ENCODE data around the gene CSNK1G3.
"Not testable (repeated sequence)": the region's sequence is repeated elsewhere in the genome, so short reads cannot be mapped to it uniquely, and the experiment has no call there.

The CSNK1G3 gene

GRCh38 chr5:123561230-123561629, 49.3 kb downstream of the CSNK1G3 start:
- DNase-seq = no peak

DNA sequence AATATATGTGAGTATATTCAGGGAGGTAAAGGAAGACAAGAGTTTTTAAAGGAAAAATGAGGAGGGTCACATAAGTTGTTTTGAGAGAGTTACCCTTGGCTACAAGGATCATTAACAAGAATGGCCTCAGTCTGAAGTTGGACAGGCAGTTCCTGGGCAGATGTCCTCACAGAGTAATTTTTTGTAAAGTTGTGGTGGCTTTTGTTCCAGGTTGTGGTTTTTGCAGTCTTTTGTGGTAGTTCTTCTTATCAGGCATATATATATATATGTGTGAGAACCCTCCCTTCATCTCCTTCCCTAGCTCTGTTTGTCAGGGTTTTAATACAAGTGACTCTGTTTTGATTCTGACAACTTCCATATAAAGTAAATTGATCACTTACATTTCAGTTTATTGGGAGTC, 60.0 kb downstream of the CSNK1G3 start:
- DNase-seq = no peak

DNA sequence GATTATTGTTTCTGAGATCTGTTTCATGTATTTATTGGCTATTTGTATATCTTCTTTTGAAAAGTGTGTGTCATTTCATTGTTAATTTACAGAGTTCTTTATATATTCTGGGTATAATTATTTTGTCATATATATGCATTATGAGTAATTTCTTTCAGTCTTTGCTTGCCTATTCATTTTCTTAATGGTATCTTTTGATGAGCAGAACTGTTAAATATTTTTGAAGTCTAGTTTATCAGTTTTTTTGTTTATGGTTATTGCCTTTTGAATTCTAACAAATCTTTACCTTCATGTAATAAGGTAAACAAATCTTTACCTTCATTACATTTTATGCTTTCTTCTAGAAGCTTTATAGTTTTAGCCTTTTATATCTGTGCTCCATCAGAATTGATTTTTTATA, 66.4 kb downstream of the CSNK1G3 start:
- DNase-seq = no peak

GRCh38 chr5:123579410-123579809, 67.4 kb downstream of the CSNK1G3 start:
- DNase-seq = no peak

DNA sequence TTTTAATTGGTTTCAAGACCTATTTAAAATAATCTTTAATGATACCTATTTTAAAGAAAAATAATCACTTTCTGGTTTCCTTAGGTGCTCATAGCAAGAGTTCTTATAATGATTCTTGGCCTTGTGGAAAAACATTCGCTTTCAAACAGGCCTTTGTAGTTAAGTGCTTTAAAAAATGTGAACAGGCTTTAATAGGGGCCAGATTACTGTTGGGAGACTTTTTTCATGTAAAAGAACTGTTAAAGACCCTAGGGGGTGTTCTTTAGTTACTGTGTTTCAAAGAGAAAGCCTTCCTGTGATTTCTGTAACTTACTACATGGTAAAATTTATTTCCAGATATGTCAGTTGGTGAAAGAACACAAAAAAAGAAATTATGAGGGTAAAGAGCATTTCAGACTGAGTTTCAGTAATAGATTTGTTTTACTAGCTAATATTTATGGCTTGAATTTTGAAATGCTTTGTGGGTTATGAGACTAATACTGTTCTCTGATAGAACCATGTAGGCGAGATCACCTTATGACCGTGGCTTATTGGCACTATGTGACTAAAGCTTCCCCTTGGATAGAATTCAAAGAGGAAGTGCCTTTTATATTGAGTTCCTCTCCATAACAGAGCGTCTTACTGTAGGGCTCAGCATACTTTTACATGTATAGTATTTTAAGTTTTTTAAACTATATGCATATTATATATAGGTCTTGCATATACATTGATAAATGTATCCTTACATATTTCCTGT, 70.7 kb downstream of the CSNK1G3 start:
- DNase-seq = no peak

DNA sequence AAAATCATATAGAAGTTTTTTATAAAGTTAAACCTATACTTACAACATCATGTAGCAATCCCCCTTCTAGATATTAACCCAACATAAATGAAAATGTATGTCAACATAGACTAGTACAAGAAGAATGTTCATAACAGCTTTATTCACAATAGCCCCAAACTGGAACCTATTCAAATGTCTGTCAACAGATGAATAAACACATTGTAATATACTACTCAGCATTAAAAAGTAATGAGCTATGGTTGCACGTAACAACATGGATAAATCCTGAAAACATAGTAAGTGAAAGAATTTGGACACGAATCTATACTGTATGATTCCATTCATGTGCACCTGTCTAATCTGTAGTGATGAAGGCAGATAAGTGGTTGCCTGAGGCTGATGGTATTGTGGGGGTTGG, 73.9 kb downstream of the CSNK1G3 start:
- no peak for DNase-seq

DNA sequence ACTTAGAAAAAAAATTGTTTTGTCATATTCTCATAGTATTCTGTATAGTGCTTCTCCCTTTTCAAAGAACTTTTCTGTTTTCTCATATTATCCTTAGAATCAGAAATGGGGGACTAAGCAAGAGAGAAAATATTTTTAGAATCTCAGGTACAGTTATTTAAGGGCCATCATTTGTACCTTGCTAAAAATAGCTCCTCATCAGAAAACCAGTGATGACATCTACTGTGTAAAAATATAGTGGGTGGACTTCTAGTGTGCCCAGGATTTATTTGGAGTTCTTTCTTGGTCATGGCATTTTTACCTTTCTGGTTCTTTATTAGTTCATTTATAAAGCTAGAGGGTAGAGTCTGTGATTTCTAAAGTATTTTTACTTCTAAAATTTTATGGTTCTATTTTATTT, 82.5 kb downstream of the CSNK1G3 start:
- DNase-seq = no peak

DNA sequence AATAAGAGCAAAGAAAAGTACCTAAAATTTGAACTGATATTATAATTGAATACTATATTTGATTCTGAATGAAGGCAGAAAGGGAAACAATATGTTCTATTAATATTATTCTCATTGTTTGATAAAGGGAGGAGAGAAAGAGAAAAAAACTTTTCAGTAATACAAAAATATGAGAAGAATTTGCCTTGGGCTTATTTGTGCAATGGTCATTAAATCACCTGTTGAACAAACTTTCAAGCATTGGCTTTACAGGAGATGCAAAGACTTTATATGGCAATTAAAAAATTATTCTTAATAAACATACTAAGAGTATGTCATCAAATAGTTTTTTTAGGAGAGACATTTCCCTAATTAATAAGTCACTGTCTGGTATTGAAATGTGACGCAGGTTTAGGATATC, 85.0 kb downstream of the CSNK1G3 start:
- DNase-seq = no peak

DNA sequence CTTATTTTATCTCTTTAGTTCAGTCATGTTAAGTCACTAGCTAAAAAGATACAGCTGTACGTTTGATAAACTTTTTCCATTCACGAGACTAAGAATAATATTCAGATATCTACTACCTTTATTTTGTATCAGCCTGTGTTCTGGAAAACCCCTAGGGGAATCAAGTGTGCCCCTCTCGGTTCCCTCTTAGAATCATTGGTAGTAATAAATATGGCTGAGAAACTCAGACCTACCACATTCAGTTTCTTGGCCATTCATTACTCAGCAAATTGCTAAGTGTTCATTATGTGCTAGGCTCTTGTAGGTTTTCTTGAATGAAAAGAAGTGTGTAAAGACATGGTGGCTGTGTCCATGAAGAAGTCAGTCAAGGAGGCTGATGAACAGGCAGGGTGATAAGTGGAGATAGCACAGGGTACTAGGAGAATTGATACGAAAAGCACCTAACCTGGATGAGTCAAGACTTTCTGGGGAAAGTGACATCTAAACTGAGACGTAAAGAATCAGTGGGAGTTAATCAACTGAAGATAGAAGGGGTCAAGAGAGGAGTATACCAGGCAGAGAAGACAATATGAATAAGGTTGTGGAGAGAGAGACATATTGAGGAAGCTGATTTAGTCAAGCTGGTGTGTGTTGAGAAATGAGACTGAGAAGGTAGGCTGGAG, 86.2 kb downstream of the CSNK1G3 start:
- DNase-seq = no peak

- DNase-seq = no peak
Observed at GRCh38 chr5:123599171-123599570, 87.2 kb downstream of the CSNK1G3 start.

DNA sequence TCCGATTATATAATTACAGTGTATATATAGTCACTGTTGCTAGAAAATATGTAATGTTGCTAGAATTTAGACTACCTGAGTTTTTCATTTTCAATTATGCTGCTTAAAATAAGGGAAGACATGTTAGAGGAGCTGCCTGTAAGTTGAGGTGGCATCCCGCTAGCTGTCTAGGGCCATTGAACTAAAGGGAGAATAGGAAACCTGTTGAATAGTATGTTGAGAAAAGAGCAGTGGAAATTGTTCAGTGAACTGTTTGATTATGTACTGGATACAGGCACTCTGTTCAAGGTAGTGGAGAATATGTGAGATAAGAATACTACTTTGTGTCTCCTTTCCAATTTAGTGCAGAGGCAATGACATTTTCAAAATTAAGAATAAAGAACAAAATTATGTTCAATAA, 89.6 kb downstream of the CSNK1G3 start:
- DNase-seq = no peak

DNA sequence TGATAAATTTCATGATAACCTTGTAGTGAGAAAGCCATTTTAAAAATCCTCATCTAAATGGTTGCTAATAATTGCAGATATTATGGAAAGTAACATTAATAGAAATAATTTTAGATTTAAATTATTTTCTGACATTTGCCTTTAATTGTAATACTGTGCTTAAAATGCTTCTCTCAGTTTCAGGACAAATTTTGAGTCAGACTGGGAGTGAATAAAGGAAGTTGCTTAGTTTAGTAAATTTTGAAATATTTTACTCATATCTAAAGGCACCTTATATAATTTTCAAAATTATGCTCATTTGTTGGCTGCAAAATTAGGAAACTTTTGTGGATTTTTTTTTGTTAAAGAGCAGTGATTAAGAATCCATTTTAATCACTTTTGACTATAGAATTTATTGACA, 93.8 kb downstream of the CSNK1G3 start:
- DNase-seq = no peak

- no peak for DNase-seq
Observed at GRCh38 chr5:123610209-123610608, 98.2 kb downstream of the CSNK1G3 start.

GRCh38 chr5:123610665-123611405, 98.9 kb downstream of the CSNK1G3 start:
- no peak for DNase-seq

DNA sequence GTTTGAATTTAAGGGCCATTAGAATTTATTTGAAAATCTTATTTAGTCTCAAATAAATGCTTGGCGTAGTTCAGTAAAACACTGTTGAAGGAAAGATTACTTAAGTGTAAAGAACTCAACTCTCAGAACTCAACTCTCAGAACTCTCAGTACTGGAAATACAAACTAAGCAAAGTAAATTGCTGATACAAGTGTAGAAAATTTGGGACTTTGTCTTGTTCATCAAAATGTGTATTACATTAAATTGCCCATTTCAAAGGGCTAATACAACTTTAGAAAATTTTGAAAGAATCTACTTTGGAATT, 99.4 kb downstream of the CSNK1G3 start:
- DNase-seq = no peak

- no peak for DNase-seq
Observed at GRCh38 chr5:123617561-123617960, 105.6 kb downstream of the CSNK1G3 start.

GRCh38 chr5:123626051-123626450, 114.1 kb downstream of the CSNK1G3 start:
- DNase-seq = no peak

DNA sequence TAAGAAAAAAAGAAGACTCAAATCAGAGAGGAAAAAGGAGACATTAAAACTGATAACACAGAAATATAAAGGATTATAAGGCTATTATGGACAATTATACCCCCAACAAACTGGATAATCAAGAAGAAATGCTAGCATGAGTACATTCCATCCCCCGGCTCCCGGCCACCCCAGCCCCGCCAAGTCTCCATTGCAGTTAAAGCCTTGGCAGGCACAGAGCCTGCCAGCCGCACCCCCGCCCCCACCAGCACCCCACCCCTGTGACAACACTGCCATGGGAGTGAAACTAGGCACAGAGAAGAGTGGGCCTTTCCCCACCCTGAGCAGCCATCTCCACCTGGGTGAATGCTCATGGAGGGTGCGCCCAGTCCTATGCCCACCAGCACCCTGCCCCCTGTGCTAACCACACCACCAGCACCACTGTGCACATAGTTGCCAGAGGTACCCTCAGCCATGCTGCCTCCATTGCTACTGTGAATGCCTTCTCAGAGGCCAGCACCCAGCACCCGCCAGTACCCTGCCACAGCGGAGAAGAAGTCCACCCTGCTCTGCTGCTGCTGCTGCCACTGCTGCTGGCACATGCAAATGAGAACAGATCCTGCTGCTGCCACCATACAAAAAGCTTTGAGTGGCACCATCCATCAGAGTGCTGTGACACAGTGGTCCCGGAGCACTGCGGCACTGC, 117.0 kb downstream of the CSNK1G3 start:
- DNase-seq = no peak

DNA sequence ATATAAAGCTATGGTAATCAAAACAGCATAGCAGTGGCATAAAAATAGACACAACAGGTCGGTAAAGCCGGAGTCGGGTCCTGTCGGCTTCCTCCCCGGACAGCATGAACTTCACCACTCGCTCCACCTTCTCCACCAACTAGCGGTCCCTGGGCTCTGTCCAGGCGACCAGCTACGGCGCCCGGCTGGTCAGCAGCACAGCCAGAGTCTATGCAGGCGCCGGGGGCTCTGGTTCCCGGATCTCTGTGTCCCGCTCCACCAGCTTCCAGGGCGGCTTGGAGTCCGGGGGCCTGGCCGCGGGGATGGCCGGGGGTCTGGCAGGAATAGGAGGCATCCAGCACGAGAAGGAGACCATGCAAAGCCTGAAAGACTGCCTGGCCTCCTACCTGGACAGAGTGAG, 124.0 kb downstream of the CSNK1G3 start:
- no peak for DNase-seq

GRCh38 chr5:123637028-123637427, 125.1 kb downstream of the CSNK1G3 start:
- not testable (repeated sequence) for DNase-seq

GRCh38 chr5:123639244-123639643, 127.3 kb downstream of the CSNK1G3 start:
- DNase-seq = no peak

- DNase-seq = no peak
Observed at GRCh38 chr5:123645024-123645603, 133.1 kb downstream of the CSNK1G3 start.

- no peak for DNase-seq
Observed at GRCh38 chr5:123647066-123647465, 135.1 kb downstream of the CSNK1G3 start.

Measured in SIG-M5 (cell line).